ENCODE measurements around the gene EID2B.

EID2B gene

GRCh38 chr19:39520541-39521484, 11.8 kb downstream of the EID2B start:
- no peak for DNase-seq (ENCODE audit: low read depth)
- no peak for TF ChIP-seq CTCF (IDR thresholded peaks at IDR 0.05; ENCODE audit: low read depth, low read length, missing control alignments)

GRCh38 chr19:39518975-39519374, 13.7 kb downstream of the EID2B start:
- no peak for DNase-seq (ENCODE audit: low read depth)
- H3K4me3 ChIP-seq (ENCODE audit: low read depth, low read length), result no peak overlapping the region
- no peak for TF ChIP-seq CTCF (IDR thresholded peaks at IDR 0.05; ENCODE audit: low read depth, low read length, missing control alignments)

More at GRCh38 chr19:39520541-39521484, 11.8 kb downstream of the EID2B start:
- H3K4me3 ChIP-seq (ENCODE audit: low read depth, low read length), result no peak overlapping the region

DNA sequence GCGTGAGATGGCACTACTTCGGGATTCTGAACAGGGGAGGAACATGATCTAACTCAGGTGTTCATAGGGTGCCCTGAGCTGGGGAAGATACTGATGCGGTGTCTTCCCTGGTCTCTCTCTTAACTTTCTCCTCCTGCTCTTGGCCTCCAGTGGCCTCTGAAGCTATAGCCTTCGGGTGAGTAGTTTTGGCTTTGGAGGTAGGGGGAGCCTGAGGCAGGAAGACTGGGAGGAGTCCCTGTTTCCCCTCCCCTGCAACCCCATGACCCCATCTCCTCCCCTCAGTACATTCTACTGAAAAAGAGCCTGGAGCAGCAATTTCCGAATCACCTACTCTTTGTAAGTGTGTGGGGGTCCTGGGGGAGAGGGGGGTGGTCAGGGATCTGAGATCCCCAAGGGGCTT, 14.2 kb downstream of the EID2B start:
- no peak for DNase-seq (ENCODE audit: low read depth)
- TF ChIP-seq CTCF (IDR thresholded peaks at IDR 0.05; ENCODE audit: low read depth, low read length, missing control alignments), result no peak
- H3K4me3 ChIP-seq (ENCODE audit: low read depth, low read length), result no peak overlapping the region

- no peak for TF ChIP-seq CTCF (IDR thresholded peaks at IDR 0.05; ENCODE audit: low read depth, low read length, missing control alignments)
- DNase-seq (ENCODE audit: low read depth), result no peak
- no peak overlapping the region for H3K4me3 ChIP-seq (ENCODE audit: low read depth, low read length)
These were observed 15.2 kb downstream of the EID2B start for GRCh38 chr19:39517432-39517831.

DNA sequence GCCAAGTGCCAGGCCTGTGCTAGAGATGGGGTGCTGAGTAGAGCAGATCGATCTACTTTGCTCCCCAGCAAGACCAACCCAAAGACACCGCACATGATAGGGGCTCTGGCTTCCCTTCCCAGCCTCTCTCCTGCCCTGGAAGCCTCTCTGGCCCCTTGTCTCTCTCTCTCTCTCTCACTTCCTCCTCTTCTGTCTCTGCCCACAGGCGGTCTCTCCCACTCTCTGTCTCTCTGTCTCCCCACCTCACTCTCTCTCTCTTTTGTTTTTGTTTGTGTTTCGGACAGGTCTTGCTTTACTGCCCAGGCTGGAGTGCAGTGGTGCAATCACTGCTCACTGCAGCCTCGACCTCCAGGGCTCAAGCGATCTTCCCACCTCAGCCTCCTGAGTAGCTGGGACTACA, 16.4 kb downstream of the EID2B start:
- no peak for DNase-seq (ENCODE audit: low read depth)
- TF ChIP-seq CTCF (IDR thresholded peaks at IDR 0.05; ENCODE audit: low read depth, low read length, missing control alignments), result no peak
- H3K4me3 ChIP-seq (ENCODE audit: low read depth, low read length), result no peak overlapping the region

GRCh38 chr19:39515551-39516191, 17.0 kb downstream of the EID2B start:
- no peak overlapping the region for H3K4me3 ChIP-seq (ENCODE audit: low read depth, low read length)
- no peak for TF ChIP-seq CTCF (IDR thresholded peaks at IDR 0.05; ENCODE audit: low read depth, low read length, missing control alignments)
- DNase-seq (ENCODE audit: low read depth), result no peak

Measured in GM12864 (cell line).